ENCODE measurements around the gene LSM7. TPM values are rescaled to one million over a fixed set of nuclear protein-coding genes. Genes with fewer than 3 reads are reported as not detected.

The LSM7 gene
- total RNA-seq, 1 experiment from 2014 or later, result 380 TPM

GRCh38 chr19:2338055-2338615 lies 9.7 kb upstream of the LSM7 start:
- DNase-seq (ENCODE audit: low read depth), result no peak

GRCh38 chr19:2337329-2337707 lies 8.9 kb upstream of the LSM7 start:
- DNase-seq (ENCODE audit: low read depth), result no peak

DNA sequence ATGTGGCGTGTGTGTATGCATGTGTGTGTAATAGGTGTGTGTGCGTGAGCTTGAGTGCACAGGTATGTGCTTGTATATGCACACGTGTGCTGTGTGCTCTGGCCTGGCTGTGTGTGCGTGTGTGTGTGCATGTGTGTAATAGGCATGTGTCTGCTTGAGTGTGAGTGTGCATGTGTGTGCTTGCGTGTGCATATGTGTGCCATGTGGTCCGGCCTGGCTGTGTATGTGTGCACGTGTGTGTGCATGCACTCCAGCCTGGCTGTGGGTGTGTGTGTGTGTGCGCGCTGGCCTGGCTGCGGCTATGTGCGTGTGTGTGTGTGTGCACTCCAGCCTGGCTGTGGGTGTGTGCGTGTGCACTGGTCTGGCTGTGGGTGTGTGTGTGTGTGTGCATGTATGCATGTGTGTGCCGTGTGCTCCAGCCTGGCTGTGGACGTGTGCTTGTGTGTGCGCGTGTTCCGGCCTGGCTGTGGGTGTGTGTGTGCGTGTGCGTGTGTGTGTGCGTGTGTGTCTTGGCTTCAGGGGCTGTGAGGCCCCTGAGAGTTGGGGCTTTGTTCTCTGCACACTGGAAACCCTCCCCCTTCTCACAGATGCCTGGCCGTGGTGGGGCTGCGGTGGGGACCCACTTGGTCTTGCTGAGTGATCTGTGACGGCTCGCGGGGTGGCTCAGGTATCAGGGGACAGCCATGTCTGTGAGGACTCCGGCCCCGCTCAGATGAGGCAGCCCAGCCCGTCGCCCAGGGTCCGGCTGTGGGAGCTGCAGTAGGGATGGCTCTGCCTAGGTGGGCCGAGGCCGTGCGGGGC lies 8.3 kb upstream of the LSM7 start:
- no peak for DNase-seq (ENCODE audit: low read depth)

DNA sequence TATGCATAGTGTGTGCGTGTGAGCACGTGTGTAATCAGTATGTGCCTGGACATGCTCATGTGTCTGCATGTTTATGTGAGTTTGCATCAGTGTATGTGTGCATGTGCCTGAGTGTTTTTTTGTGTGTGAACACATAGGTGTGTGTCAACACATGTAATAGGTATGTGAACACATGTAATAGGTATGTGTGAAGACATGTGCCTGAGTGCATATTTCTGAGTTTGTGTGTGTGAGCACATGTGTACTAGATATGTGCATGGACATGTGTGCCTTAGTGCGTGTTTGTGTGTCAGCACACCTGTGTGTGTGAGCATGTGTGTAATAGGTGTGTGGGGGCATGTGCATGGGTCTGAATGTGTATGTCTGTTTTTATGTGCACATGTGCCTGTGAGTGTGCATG lies 7.5 kb upstream of the LSM7 start:
- no peak for DNase-seq (ENCODE audit: low read depth)

GRCh38 chr19:2334986-2335846 lies 6.8 kb upstream of the LSM7 start:
- DNase-seq (ENCODE audit: low read depth), result no peak

- DNase-seq (ENCODE audit: low read depth), result no peak
These were observed 6.0 kb upstream of the LSM7 start for GRCh38 chr19:2334426-2334825.

DNA sequence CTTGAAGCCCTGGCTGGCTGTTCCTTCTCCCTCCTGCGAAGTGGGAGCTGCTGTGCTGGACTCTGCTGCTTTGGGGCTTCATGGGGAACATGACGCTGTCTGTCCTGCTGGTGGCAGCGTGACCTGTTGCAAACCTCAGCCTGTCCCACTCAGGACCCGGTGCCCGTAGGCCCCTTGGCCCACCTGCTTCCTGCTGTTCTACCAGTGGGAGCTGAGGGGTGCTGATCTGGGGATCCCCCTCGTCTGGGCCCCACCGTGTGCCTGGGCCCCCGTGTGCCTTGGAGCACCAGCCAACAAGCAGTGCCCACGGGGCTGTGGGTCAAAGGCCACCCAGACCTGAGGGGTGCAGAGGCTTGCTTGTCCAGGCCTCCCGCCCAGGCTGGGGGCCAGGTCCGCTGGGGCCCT lies 5.4 kb upstream of the LSM7 start:
- no peak for DNase-seq (ENCODE audit: low read depth)

DNA sequence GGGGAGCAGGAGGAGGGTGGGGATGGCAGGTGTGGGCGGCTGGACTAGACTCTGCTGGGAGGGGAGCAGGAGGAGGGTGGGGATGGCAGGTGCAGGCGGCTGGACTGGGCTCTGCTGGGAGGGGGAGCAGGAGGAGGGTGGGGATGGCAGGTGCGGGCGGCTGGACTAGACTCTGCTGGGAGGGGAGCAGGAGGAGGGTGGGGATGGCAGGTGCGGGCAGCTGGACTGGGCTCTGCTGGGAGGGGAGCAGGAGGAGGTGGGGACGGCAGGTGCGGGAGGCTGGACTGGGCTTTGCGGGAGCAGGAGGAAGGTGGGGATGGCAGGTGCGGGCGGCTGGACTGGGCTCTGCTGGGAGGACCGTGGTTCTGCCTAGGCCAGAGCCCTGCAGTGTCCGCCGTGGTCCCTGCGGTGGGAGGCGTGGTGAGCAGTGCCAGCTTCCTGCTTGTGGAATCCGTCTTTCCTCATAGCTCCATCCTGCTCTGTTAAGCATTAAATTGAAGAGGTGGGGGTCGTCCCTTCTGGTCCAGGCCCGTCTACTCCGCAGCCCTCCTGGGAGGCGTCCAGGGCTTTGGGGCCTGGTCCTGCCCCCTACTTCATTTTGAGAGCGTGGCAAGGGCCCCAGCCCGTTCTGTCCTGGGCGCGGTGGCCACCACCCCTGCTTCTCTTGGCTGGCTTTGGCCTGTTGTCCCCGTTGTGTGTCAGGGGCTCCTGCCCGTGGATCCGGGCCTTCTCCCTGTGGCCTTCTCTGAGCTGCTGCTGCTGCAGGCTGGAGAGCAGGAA lies 4.8 kb upstream of the LSM7 start:
- DNase-seq (ENCODE audit: low read depth), result no peak

DNA sequence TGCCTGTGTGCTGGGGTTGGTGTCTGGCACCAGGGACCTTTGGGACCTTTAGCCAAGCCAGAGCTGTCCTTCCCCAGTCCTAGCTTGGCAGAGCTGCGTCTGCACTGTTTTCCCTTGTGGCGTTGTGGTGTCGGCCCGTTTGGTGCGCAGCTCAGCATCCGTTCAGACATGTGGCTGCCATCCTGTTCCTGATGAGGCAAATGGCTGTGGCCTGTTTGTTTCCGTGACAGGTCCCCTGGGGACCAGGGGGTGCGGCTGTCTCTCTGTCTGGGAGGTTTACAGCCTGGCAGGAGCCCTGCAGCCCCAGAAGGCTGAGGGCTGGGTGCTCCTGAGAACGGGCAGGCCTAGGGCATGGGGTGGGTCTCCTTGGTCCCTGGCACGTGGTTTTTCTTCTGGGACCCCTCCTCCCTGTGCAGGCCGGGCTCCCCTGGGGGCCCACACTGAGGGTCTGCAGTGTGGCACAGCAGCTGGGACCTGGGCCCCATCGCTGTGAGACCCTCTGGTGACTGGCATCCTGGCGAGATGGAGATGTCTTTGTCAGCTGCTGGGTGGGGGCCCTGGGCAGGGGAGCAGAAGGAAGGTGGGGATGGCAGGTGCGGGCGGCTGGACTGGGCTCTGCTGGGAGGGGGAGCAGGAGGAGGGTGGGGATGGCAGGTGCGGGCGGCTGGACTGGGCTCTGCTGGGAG lies 4.1 kb upstream of the LSM7 start:
- DNase-seq (ENCODE audit: low read depth), result no peak

DNA sequence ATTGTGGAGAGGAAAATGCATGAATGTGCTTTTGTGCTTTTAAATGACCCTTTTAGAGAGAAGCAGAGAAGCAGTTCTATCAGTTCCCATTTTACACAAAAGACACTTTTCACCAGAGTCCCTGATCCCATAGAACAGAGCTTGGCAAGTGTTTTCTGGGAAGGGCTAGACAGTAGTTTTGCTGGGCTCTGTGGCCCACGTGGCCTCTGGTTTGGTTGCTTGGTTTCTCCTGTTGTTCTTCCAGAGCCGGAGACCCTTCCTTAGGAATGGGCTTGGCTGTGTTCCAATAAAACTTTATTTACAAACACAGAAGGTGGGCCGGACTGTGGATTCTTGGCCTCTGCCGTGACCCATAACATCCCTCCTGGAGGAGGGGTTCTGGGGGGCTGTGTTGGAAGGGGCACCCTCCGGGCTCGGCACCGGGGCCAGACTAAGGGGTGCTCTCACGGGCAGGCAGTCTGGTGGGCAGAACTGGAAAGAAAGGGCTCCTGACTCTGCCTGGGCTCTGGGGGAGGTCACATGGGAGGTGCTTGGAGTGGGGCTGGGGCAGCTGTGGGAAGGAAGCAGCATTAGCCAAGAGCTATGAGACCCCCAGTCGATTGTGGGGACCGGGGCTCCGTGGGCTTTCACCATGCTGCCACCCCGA lies 3.3 kb upstream of the LSM7 start:
- DNase-seq (ENCODE audit: low read depth), result no peak

DNA sequence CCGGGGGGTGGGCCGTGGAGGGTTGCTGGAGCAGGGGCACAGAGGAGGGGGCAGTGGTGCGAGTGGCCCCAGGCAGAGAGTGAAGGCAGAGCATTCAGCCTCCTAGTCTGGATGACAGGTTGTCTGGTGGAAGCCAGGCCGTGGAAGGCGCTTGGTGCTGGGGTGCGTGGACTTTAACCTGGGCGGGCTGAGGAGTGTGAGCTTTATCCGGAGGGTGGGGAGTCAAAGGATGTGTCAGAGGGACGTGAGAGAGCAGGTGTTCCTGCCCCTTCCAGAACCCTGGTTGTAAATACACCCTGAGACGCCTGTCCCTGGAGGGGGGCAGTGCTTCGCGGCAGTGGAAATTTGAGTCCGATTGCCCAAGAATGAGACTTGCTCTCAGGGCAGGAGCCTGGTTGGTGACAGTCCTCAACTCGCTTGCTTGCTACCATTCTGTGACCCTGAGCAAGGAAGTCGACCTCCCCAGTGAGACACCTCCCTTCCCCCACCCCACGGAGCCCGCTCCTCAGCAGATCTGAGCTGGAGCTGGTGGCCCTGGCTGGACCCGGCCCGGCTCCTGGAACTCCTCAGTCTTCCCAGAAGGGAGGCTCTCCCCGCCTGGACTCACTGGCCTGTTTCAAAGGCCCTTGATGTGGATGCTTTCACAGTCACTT lies 2.4 kb upstream of the LSM7 start:
- DNase-seq (ENCODE audit: low read depth), result no peak

DNA sequence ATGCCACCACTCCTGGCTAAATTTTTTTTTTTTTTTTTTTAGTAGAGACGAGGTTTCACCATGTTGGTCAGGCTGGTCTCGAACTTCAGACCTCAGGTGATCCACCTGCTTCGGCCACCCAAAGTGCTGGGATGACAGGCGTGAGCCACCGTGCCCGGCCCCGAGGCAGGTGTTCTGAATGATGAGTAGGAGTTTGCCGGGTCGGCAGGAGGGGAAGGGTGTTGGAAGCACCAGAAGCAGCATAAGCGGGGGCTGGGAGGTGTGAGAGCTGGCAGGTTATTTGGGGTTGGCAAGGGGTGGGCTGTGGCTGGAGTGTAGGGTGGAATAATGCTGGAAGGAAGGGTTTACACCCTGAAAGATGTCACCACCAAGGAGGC lies 1.9 kb upstream of the LSM7 start:
- DNase-seq (ENCODE audit: low read depth), result no peak

DNA sequence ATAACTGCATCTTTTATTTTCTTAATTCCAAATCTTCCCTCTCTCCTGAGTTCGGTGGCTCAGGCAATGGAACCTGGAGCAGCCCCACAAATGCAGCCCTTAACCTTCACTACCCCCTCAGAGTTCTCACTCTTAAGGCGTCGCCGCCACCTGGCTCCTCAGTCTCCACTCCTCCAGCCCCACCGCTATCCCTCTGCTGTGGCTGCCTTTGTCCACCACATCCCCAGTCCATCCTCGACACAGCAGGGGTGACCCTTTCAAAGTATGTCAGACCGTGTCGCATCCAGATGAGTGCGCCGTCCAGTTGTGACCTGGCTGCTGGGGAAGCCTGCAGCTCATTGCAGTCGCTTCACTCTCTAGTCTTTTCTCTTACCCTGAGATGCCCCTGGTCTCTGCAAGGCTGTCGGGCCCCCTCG lies 1.1 kb upstream of the LSM7 start:
- DNase-seq (ENCODE audit: low read depth), result no peak

DNA sequence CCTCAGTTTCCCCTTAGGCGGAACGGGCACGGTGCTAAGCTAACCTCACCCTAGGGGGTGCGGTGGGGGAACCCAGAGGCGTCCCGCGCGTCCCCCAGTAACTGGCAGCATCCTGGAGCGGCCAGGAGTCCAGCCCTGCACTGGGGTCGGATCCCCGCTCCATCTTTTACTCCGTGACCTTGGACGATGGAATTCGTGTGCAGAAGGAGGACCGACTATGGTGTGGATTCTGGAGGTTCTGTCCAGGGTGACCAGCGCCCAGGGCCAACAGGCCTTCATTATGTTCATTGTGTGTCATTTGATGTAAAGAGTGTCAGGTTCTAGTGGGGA lies 728 bp upstream of the LSM7 start:
- DNase-seq (ENCODE audit: low read depth), result no peak

DNA sequence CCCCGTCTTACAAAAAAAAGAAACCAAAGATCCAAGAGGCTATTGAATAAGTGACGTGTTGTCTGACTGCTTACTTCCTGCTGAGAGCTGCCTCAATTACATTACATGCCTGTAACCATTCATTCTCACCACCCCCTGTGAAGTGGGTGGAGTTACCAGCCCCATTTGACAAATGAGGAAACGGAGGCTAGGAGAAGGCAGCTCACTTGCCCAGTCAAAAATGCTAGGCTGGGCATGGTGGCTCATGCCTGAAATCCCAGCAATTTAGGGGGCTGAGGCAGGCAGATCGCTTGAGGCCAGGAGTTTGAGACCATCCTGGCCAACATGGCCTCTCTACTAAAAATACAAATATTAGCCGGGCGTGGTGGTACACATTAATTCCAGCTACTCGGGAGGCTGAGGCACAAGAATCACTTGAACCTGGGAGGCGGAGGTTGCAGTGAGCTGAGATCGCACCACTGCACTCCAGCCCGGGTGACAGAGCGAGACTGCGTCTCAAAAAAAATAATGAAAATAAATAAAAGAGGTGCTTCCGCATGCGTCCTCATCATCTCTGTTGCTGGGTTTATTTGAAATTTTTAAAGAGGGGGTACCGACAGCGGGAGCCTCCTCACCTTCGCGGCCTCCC lies 499 bp downstream of the LSM7 start:
- peak; percentile 87 for DNase-seq (ENCODE audit: low read depth)

GRCh38 chr19:2326699-2327360 lies 1.6 kb downstream of the LSM7 start:
- DNase-seq (ENCODE audit: low read depth), result no peak

DNA sequence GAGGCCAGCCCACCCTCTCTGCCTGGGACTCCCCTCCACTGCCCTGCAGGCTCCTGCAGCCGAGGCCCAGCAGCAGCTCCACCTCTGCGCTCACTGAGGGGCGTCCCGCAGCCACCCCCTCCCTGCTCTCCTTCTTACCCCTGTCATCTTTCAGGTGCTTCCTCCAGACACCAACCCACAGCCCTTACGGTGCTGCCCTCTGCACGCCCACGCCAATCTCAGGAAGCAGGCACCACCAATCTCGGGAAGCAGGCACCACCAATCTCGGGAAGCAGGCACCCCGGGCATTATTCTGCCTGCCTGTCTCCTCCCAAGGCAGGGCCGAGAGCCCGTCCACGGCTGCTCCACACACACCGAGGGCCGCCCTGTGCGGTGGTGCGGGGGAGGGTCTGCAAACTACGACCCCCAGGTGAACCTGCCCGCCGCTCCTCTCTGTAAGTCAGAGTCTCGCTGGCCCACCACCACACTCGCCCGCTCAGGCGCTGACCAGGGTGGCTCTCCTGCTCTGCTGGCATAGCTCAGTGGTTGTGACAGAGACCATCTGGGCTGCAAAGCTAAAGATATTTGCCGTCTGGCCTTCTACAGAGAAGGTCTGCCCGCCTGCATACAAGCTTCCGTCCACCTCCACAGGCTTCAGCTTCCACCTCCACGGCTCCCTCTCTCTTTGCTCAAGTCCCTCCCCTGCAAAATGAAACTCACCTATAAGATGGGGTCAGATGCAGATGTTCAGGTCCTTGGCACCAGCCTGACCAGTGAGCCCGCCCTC lies 2.9 kb downstream of the LSM7 start:
- DNase-seq (ENCODE audit: low read depth), result no peak

- no peak for DNase-seq (ENCODE audit: low read depth)
These were observed 4.0 kb downstream of the LSM7 start for GRCh38 chr19:2324220-2324948.

Measured in Daoy (cell line).